HEK293 (cell line): ENCODE measurements around the gene HMGCS1.

Source experiments
- CTCF ChIA-PET: fragments of 350-600 bp; formaldehyde crosslinking; extraction: SDS; loops from one replicate; lab custom pipeline; 2021; ENCODE audit warnings: antibody characterized with exemption; lab: Yijun Ruan, JAX
- POLR2A ChIA-PET: fragments of 300-600 bp; formaldehyde crosslinking; extraction: SDS; loops from one replicate; lab custom pipeline; 2020; ENCODE audit warnings: antibody characterized with exemption, inconsistent platforms; lab: Yijun Ruan, JAX
- H3K27ac ChIP-seq: fragments of 200-500 bp; sonication (Bioruptor generic); 2 replicates; pipeline ENCODE4 v1.5.1; 2014; ENCODE audit warnings: low read depth, low read length, control low read depth, inconsistent platforms; ENCODE audit errors: extremely low read depth
- H3K36me3 ChIP-seq, 2 experiments: fragments of 200-500 bp in 1 of 2; sonication (Bioruptor generic) in 1 of 2; 1 replicate in 1 of 2; 2 replicates in 1 of 2; pipeline ENCODE4 v1.5.1; 2014 to 2017; ENCODE audit warnings: inconsistent platforms in 2 of 2, low read length in 2 of 2; ENCODE audit not compliant: control insufficient read depth in 2 of 2, insufficient read depth in 1 of 2
- H3K4me1 ChIP-seq: fragments of 200-500 bp; sonication (Bioruptor generic); 2 replicates; pipeline ENCODE4 v1.5.1; 2014; ENCODE audit warnings: mild to moderate bottlenecking, low read length, inconsistent platforms; ENCODE audit not compliant: control insufficient read depth, insufficient read depth
- H3K4me3 ChIP-seq: 2 replicates; pipeline ENCODE4 v1.5.1; 2011; ENCODE audit warnings: low read depth, mild to moderate bottlenecking, control low read depth, low read length, moderate library complexity
- H3K9me3 ChIP-seq: fragments of 200-500 bp; sonication (Bioruptor generic); 2 replicates; pipeline ENCODE4 v1.5.1; 2014; ENCODE audit warnings: low read depth, low read length, inconsistent platforms; ENCODE audit not compliant: control insufficient read depth, insufficient read depth
- IKZF3 ChIP-seq: fragments of 450-650 bp; IDR thresholded peaks from 2 replicates; pipeline ENCODE4 v1.5.0; 2018; ENCODE audit warnings: missing biosample characterization, mild to moderate bottlenecking, missing genetic modification characterization, moderate library complexity
- KLF1 ChIP-seq: fragments of 450-650 bp; formaldehyde crosslinking; IDR thresholded peaks from 2 replicates; pipeline ENCODE4 v1.5.1; 2016; ENCODE audit warnings: missing biosample characterization, missing genetic modification characterization
- SALL2 ChIP-seq: fragments of 450-650 bp; formaldehyde crosslinking; IDR thresholded peaks from 2 replicates; pipeline ENCODE4 v1.5.0; 2017; ENCODE audit warnings: missing biosample characterization, mild to moderate bottlenecking, missing genetic modification characterization, borderline replicate concordance
- ZBTB48 ChIP-seq: fragments of 450-650 bp; formaldehyde crosslinking; IDR thresholded peaks from 2 replicates; pipeline ENCODE4 v1.5.1; 2016; ENCODE audit warnings: missing biosample characterization, missing genetic modification characterization
- ZNF169 ChIP-seq: fragments of 450-650 bp; formaldehyde crosslinking; IDR thresholded peaks from 2 replicates; pipeline ENCODE4 v1.5.1; 2016; ENCODE audit warnings: missing biosample characterization, missing genetic modification characterization
- ZNF239 ChIP-seq: fragments of 450-650 bp; formaldehyde crosslinking; IDR thresholded peaks from 2 replicates; pipeline ENCODE4 v1.5.1; 2016; ENCODE audit warnings: missing biosample characterization, missing genetic modification characterization
- ZNF292 ChIP-seq: fragments of 450-650 bp; formaldehyde crosslinking; IDR thresholded peaks from 2 replicates; pipeline ENCODE4 v1.5.1; 2016; ENCODE audit warnings: low read depth, missing biosample characterization, missing genetic modification characterization, borderline replicate concordance
- ZNF341 ChIP-seq: fragments of 450-650 bp; formaldehyde crosslinking; IDR thresholded peaks from 2 replicates; pipeline ENCODE4; 2016; ENCODE audit warnings: low read depth, missing biosample characterization, missing genetic modification characterization
- ZNF473 ChIP-seq: fragments of 450-650 bp; formaldehyde crosslinking; IDR thresholded peaks from 2 replicates; pipeline ENCODE4 v1.5.1; 2017; ENCODE audit warnings: missing biosample characterization, missing genetic modification characterization
- ZNF600 ChIP-seq: fragments of 450-650 bp; formaldehyde crosslinking; IDR thresholded peaks from 2 replicates; pipeline ENCODE4 v1.5.1; 2016; ENCODE audit warnings: missing biosample characterization, missing genetic modification characterization
- ZNF623 ChIP-seq: fragments of 450-650 bp; formaldehyde crosslinking; IDR thresholded peaks from 2 replicates; pipeline ENCODE4 v1.5.1; 2016; ENCODE audit warnings: missing biosample characterization, missing genetic modification characterization
- ZSCAN30 ChIP-seq: fragments of 450-650 bp; IDR thresholded peaks from 2 replicates; pipeline ENCODE4 v1.5.1; 2018; ENCODE audit warnings: missing biosample characterization, mild to moderate bottlenecking, missing genetic modification characterization, moderate library complexity
- TF ChIP-seq, protein P1 (sequence below): fragments of 450-650 bp; formaldehyde crosslinking; IDR thresholded peaks from 2 replicates; pipeline ENCODE4 v1.5.1; 2016; ENCODE audit warnings: missing biosample characterization, missing genetic modification characterization
- TF ChIP-seq, protein P2 (sequence below): fragments of 450-650 bp; formaldehyde crosslinking; IDR thresholded peaks from 2 replicates; pipeline ENCODE4 v1.5.1; 2016; ENCODE audit warnings: missing biosample characterization, missing genetic modification characterization, low read depth
- TF ChIP-seq, protein P3 (sequence below): fragments of 450-650 bp; formaldehyde crosslinking; IDR thresholded peaks from 2 replicates; pipeline ENCODE4 v1.5.1; 2017; ENCODE audit warnings: missing biosample characterization, missing genetic modification characterization

Gene HMGCS1

DNA sequence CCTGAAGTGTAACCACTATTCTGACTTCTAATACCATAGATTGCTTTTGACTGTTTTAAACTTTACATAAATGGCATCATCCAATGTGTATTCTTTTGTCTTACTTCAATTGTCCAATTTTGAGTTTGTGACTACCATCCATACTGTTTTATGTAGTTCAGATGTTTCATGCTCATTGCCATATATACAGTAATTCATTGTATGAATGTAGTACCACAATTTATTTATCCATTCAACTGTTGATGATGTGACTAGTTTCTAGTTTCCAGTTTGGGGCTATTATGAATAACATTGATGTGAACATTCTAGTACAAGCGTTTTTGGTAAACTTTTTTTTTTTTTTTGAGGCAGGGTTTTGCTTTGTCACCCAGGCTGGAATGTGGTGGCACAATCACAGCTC, 55.1 kb downstream of the HMGCS1 start:
- no peaks in the 10 kb centered on the region for H3K36me3 ChIP-seq
- H3K4me3 ChIP-seq, result no peak overlapping the region
- no peaks in the 10 kb centered on the region for H3K4me1 ChIP-seq
- no peak overlapping the region for H3K27ac ChIP-seq
- POLR2A ChIA-PET, result no interaction called here
- no peaks in the 10 kb centered on the region for H3K9me3 ChIP-seq
- TF ChIP-seq ZNF341 (tag by site-specific recombination), result no peak
- no peak for TF ChIP-seq ZNF473 (tag by site-specific recombination)
- no peak for TF ChIP-seq ZNF623 (tag by site-specific recombination)
- TF ChIP-seq ZNF169, result no peak
- no peak for TF ChIP-seq KLF1 (tag by site-specific recombination)
- TF ChIP-seq ZSCAN30 (tag by site-specific recombination), result no peak
- TF ChIP-seq SALL2 (tag by site-specific recombination), result no peak
- TF ChIP-seq, protein P1, sequence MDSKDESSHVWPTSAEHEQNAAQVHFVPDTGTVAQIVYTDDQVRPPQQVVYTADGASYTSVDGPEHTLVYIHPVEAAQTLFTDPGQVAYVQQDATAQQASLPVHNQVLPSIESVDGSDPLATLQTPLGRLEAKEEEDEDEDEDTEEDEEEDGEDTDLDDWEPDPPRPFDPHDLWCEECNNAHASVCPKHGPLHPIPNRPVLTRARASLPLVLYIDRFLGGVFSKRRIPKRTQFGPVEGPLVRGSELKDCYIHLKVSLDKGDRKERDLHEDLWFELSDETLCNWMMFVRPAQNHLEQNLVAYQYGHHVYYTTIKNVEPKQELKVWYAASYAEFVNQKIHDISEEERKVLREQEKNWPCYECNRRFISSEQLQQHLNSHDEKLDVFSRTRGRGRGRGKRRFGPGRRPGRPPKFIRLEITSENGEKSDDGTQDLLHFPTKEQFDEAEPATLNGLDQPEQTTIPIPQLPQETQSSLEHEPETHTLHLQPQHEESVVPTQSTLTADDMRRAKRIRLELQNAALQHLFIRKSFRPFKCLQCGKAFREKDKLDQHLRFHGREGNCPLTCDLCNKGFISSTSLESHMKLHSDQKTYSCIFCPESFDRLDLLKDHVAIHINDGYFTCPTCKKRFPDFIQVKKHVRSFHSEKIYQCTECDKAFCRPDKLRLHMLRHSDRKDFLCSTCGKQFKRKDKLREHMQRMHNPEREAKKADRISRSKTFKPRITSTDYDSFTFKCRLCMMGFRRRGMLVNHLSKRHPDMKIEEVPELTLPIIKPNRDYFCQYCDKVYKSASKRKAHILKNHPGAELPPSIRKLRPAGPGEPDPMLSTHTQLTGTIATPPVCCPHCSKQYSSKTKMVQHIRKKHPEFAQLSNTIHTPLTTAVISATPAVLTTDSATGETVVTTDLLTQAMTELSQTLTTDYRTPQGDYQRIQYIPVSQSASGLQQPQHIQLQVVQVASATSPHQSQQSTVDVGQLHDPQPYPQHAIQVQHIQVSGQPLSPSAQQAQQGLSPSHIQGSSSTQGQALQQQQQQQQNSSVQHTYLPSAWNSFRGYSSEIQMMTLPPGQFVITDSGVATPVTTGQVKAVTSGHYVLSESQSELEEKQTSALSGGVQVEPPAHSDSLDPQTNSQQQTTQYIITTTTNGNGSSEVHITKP (tag by site-specific recombination), result no peak
- CTCF ChIA-PET, result interaction anchor here (0.6 to 0.7 kb wide), 2 partner anchors 116 to 349 kb away, joined by 3 read pairs; no protein-coding TSS in a partner anchor

DNA sequence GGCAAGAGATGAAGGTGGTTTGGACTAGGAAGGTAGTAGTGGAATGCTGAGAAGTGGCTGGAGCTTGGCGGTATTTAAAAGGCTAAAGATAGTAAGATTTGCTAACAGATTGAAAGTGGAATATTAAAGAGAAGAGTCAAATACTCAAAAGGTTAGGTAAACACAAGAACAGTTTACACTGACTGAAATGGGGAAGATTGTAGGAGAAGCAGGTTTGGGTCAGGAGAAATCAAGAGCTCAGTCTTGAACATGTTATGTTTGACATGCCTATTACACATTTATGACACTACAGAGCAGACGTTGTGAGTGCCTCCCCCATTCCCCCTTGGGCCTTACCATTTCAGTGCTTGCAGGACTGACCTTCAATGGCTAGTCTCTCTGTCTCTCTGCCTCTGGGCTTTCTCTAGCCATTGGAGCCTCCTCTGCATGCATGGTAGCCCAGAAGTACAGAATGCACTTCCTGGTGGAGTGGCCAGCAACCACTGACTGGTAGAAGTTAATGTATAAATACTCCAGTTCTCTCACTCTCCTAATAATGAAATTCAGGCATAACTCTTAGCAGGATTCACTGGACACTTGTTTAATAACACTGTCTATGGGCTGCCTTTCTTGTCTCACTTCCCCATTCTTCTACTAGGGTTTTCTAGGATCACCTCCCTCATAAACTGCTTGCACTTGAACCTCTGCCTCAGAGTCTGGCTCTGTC, 56.8 kb downstream of the HMGCS1 start:
- ChIA-PET CTCF (interaction anchor here (0.6 kb wide), 1 partner anchor 74 kb away, joined by 3 read pairs; no protein-coding TSS in a partner anchor), POLR2A (no interaction called here)

DNA sequence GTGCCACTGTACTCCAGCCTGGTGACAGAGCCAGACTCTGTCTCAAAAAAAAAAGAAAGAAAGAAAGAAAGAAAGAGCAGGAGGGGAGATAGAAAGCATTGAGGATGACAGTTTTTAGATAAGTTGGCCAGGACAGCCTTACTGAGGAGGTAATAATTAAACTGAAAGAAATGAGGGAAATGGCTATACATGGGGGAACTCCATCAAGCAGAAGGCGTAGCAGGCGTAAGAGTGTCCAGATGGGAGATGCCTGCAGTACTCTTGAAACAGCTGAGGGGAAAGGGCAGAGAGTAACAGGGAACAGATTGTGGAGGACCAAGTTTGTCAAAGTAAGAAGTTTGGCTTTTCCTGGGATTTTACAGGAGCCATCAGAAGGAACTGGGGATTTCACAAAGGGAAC, 57.5 kb downstream of the HMGCS1 start:
- POLR2A ChIA-PET, result no interaction called here
- no peak overlapping the region for H3K27ac ChIP-seq
- H3K4me1 ChIP-seq, result 0 out of 2 replicates have a peak, but pooled peaks cover 2% of the 10 kb centered on the region
- H3K9me3 ChIP-seq, result no peaks in the 10 kb centered on the region
- H3K4me3 ChIP-seq, result no peak overlapping the region
- TF ChIP-seq, protein P2, sequence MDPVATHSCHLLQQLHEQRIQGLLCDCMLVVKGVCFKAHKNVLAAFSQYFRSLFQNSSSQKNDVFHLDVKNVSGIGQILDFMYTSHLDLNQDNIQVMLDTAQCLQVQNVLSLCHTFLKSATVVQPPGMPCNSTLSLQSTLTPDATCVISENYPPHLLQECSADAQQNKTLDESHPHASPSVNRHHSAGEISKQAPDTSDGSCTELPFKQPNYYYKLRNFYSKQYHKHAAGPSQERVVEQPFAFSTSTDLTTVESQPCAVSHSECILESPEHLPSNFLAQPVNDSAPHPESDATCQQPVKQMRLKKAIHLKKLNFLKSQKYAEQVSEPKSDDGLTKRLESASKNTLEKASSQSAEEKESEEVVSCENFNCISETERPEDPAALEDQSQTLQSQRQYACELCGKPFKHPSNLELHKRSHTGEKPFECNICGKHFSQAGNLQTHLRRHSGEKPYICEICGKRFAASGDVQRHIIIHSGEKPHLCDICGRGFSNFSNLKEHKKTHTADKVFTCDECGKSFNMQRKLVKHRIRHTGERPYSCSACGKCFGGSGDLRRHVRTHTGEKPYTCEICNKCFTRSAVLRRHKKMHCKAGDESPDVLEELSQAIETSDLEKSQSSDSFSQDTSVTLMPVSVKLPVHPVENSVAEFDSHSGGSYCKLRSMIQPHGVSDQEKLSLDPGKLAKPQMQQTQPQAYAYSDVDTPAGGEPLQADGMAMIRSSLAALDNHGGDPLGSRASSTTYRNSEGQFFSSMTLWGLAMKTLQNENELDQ (tag by site-specific recombination), result no peak
- no peak for TF ChIP-seq IKZF3 (tag by site-specific recombination)
- TF ChIP-seq, all 188 proteins: peak for 0
- CTCF ChIA-PET, result interaction anchor here (0.6 kb wide), 2 partner anchors 73 to 697 kb away, joined by 3 read pairs; no protein-coding TSS in a partner anchor
- H3K36me3 ChIP-seq, result no peaks in the 10 kb centered on the region

More for the DNA sequence above, 56.8 kb downstream of the HMGCS1 start:
- Histone ChIP-seq H3K4me3 (no peak overlapping the region), H3K27ac (no peak overlapping the region), H3K36me3 (no peaks in the 10 kb centered on the region), H3K4me1 (0 out of 2 replicates have a peak, but pooled peaks cover 2% of the 10 kb centered on the region), H3K9me3 (no peaks in the 10 kb centered on the region)
- TF ChIP-seq ZNF292 (tag by site-specific recombination), result no peak
- TF ChIP-seq, protein P3, sequence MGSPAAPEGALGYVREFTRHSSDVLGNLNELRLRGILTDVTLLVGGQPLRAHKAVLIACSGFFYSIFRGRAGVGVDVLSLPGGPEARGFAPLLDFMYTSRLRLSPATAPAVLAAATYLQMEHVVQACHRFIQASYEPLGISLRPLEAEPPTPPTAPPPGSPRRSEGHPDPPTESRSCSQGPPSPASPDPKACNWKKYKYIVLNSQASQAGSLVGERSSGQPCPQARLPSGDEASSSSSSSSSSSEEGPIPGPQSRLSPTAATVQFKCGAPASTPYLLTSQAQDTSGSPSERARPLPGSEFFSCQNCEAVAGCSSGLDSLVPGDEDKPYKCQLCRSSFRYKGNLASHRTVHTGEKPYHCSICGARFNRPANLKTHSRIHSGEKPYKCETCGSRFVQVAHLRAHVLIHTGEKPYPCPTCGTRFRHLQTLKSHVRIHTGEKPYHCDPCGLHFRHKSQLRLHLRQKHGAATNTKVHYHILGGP, result no peak
- no peak for TF ChIP-seq ZNF239 (tag by site-specific recombination)
- TF ChIP-seq ZNF600 (tag by site-specific recombination), result no peak
- no peak for TF ChIP-seq ZBTB48
